Fibroblast of skin of right quadriceps (primary cell): ENCODE data around the gene RAPGEF1.

Experiments
- DNase-seq: peaks from one replicate; pipeline ENCODE4 v3.0.0-alpha.2; 2013

RAPGEF1 gene

GRCh38 chr9:131745610-131746009 is 5.7 kb upstream of the RAPGEF1 start:
- DNase-seq = no peak

DNA sequence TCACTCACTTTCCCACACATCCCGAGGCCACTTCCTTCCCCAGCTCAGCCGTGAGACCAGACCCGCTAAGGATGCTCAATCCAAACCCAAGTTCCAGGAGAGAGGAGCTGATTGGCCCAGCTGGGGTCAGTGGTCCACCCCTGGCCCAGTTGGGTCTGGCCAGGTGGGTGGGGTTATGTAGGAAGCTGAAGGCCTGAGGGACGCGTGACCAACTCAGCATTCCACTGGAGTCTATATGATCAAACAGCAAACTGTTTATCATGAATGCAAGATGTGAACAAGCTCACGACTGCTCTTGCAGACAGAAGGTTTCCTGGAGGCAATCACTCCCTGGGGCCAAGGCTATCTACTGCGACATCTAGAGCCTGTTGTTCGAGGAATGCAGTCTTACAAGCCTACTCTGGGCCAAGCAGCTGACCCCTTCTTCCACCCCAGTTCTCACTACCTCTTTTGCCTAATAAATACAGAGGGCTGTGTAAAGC is 4.9 kb upstream of the RAPGEF1 start:
- DNase-seq = no peak

- no peak for DNase-seq
Observed at GRCh38 chr9:131744171-131744719, 4.4 kb upstream of the RAPGEF1 start.

- no peak for DNase-seq
Observed at GRCh38 chr9:131743501-131743900, 3.6 kb upstream of the RAPGEF1 start.

- no peak for DNase-seq
Observed at GRCh38 chr9:131743096-131743495, 3.2 kb upstream of the RAPGEF1 start.

DNA sequence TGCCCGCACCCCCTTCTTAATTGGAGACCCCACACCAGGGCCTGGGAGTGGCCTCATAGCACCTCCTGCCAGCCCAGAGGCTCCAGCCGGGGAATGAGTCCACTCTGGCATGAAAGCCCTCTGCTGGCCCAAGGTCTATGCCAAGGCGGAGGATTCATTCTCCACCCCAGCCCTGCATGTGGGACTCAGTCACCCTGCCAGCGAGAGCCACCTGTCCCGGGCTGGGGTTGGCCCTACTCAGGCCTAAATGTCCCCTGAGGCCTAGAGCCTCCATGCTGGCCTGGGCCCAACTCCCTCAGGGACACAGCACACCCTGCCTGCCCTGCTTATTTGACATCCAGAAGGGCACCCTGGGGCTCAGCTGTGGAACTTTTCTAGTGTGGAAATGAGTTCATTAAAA is 1.0 kb upstream of the RAPGEF1 start:
- DNase-seq = no peak

DNA sequence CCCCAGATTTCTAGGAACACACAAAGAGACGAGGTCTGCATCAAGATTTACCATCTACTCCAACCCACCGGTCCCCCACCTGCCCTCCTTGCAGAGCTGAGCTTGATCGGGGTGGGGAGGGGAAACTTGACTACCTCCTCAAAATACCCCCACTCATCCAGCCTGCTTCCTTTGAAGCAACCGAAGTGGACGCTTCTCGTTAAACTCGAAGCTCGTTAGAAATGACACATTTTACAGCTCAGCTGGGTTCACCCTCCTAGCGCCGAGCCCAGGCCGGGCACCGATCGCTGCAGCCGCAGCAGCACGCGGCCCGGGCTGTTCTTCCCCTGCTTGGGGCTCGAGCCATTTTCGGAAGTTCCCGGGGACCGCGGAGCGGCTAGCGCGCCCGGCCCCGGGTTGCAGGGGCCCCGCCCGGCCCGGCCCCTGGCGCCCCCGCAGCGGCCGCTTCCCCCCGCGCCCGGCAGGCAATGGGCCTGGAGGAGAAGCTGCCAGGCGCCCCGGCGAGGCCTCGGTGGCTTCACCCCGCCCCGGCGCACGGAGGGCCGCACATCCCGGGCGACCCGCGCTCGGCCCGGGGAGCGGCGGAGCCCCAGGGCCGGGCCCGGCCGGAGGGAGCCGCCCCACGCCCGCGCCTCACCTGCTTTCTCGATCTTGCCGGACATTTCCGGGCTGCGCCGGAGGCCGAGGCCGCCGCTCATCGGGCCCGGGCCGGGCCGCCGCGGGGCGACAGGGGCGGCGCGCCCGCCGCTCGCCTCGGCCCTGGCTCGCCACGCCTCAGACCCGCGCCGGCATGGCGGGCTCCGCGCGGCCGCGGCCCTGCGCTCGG is 530 bp downstream of the RAPGEF1 start:
- DNase-seq = no peak

GRCh38 chr9:131738293-131739132 is 1.4 kb downstream of the RAPGEF1 start:
- DNase-seq = no peak

DNA sequence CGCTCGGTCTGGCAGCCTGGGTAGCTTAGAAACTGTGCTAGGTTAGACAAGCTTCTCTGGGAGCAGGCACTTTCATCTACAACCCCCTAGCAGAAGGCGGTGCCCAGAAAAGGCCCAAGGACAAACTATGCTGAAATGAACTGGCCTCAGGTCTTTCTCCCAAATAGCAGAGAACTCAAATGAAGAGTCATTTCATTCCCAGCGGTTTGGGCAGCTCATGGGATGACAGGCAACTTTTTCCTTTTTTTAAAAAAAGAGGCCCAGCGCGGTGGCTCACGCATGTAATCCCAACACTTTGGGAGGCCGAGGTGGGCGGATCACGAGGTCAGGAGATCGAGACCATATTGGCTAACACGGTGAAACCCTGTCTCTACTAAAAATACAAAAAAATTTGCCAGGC is 2.5 kb downstream of the RAPGEF1 start:
- no peak for DNase-seq

DNA sequence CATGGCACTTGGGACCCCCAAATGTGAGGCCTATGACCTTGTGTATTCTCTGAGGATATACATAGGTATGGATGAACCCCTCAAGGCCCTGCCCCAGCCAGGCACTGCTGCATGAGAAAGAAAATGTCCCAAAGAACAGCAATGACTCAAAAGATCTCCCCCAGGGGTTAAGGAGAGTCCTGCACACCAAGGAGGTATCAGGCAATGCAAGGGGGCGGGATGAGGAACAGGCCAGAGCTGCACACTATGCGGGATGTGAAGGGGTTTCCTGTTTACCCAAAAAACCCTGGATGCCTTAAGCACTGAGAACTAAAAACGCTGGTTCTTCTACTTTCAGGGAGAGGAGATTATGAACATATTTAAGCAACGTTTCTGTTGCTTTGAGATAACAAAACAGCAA is 3.4 kb downstream of the RAPGEF1 start:
- DNase-seq = no peak

GRCh38 chr9:131735238-131736128 is 4.4 kb downstream of the RAPGEF1 start:
- DNase-seq = no peak

- no peak for DNase-seq
Observed at GRCh38 chr9:131734781-131735180, 5.1 kb downstream of the RAPGEF1 start.

- peak; percentile 40 for DNase-seq
Observed at GRCh38 chr9:131734165-131734610, 5.7 kb downstream of the RAPGEF1 start.

GRCh38 chr9:131733541-131734061 is 6.3 kb downstream of the RAPGEF1 start:
- DNase-seq = peak; percentile 90

DNA sequence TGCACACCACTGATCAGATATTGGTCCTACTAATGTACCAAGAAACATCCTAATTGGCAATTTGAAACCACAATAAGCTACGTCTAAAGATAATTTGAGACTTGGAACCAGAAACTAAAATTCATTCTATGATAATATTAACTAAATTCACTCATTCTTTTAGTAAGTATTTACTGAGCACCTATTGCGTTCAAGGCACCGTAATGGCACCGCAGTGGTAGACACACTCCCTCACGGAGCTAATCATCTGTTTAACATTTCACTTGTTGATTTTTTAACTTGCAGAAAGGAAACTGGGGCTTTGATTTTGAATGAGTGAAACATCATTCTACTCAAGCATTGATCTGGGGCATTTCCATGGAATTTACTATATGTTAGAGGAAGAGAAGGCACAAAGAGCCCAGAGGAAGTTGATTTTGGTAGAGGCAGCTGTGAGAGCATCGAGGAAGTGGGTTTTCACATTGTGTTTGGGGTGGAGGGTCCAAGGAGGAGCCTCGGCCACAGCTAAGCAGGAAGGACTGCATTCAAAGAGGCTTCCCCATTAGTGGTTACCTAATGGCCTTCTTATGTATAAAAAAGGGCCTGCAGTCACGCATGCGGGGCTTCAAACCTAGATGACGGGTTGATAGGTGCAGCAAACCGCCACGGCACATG is 7.1 kb downstream of the RAPGEF1 start:
- DNase-seq = no peak

DNA sequence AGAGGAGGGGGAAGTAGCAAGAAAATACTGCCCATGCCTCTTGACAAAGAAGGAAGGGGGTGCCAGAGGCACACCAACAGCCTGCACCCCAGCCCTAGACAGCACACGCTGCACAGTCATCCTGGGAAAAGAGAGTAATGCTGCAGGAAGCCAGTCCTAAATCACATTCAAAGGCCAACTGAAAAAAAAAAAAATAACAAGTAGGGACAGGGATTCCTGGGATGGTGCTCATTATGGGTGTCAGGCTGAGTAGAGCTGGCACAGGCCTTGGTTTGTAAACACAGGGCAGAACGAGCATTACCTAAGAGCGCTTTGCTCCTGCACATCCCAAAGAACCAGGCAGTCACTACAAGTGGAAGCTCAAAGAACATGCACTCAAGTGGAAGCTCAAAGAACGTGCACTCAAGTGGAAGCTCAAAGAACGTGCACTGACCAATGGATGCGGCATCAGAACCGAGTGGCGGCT is 7.8 kb downstream of the RAPGEF1 start:
- DNase-seq = peak; percentile 48

DNA sequence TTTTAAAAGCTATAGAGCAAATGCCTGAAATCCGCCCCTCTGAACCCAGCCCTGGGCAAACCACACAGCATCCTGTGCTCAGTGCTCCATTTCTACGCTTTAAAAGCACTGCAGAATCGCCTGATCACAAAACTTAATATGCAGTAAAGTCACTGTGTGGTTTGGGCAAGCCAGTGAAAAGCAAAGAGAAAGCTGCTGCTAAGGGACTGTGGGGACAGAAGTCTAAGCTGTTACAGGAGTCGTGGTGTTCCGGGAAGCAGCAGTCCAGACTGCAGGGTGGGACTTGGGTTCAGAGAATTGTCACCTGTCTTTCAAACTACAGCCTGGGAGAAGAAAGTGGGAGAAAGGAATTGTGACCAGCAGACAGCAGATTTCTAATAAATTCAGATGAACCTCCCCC is 8.2 kb downstream of the RAPGEF1 start:
- DNase-seq = no peak

DNA sequence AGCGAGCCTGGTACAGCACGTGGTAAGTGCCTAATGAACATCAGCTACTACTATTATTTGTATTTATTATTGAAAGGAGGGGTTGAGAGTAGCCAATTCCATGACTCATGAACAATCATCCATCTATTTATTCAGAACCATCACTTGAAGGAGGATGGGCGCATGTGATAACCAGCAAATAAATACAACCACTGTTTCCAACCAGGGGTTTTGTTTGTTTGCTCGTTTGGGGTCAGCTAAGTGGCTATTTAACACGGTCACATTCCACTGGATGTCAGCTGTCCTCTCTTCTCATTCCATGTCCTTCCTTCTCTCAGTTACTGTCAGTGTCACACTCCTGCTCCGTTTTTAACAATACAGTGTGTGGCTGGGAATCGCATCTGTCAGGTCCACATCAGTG is 8.6 kb downstream of the RAPGEF1 start:
- DNase-seq = no peak

- DNase-seq = no peak
Observed at GRCh38 chr9:131728961-131729360, 10.9 kb downstream of the RAPGEF1 start.

DNA sequence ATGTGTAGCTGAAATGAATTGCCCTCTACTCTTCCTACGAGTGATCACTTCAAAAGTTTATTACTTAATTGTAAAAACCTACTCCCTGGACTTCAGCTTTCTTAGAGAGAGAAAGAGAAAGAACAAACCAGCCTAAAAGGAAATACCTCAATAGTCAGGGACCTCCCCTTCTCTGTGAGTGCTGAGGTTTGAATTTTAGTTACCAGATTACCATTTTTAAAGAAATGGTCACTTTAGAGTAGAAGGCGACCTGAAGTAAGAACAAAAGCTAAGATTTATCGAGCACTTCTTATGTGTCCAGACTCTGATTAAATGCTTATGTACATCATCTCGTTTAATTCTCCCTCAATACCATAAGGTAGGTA is 11.3 kb downstream of the RAPGEF1 start:
- no peak for DNase-seq

DNA sequence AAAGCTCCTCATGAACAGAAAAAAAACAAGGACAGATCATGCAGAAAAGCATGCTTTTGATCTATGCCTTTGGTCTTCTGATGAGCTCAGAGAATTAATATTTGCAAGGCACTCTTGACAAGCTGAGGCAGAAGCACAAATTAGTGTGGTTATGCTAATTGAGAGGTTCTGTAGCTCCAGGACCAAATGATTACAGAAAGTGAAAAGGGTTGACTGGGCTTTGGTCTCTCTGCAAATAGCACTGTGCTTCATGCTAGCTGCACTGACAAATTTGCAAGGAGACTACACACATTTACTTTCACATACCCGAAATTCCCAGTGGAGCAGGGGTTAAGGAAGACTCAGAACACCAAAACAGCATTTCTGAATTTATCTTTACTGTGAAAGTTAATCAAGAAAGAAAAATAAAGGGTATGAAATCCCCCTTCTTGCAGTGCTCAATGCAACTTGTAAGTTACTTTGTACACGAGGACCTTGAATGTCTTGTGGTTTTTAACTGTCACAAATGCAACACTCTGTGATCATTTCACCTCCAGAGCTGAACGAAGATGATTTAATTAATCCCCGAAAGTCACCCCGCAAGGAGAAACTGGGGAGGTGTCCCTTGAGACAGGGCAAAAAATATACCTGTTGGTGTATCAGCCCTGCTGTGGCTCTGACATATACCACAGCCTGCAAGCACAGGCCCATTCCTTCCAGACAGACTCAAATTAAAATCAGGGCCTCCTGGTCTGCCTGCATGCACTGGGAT is 11.9 kb downstream of the RAPGEF1 start:
- DNase-seq = peak; percentile 30
